NCI-H2107 treated with DMSO at 0.1 percent for 48 hours (cell line): ENCODE measurements around the gene MDN1.
"Not testable (repeated sequence)": the region's sequence is repeated elsewhere in the genome, so short reads cannot be mapped to it uniquely, and the experiment has no call there.

ENCODE experiments used
- DNase-seq: peaks from one replicate; lab custom pipeline; 2025; ENCODE audit not compliant: unreplicated experiment; lab: John Stamatoyannopoulos, UW

Gene MDN1

DNA sequence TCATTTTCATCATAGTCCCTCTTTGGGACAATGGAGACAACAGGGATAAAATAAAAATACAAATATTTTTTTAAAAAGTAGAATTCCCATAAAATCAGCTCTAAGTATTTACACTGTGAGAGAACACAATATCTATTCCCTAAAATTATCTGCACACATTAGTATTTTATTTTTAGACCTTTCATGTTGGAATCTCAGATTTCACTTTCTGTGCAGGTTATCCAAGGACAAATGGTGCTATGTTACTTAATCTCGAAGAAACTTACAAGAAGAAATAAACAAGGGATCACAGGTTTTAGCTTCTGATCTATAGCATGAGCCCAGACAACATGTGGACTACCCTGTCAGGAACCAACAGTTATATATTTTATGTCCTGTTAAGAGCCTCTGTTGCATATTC is 158.0 kb downstream of the MDN1 start:
- no peak for DNase-seq

DNA sequence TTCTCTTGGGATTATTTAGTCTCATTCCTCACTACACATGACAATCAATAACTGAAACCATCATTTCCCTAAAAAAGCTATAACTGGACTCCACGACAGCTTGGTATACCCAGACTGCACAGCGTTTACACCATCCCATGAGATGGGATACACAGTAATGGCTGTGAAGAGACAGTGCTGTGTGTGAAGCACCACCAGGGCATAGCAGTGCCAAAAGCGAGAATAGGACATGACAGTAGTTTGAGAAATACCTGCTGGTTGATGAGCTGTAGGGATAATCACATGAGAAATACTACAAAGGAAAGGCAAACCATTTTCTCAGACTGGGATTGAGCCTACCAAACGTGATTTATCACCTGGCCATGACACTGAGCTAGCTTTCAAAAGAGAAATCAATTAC is 158.6 kb downstream of the MDN1 start:
- no peak for DNase-seq

DNA sequence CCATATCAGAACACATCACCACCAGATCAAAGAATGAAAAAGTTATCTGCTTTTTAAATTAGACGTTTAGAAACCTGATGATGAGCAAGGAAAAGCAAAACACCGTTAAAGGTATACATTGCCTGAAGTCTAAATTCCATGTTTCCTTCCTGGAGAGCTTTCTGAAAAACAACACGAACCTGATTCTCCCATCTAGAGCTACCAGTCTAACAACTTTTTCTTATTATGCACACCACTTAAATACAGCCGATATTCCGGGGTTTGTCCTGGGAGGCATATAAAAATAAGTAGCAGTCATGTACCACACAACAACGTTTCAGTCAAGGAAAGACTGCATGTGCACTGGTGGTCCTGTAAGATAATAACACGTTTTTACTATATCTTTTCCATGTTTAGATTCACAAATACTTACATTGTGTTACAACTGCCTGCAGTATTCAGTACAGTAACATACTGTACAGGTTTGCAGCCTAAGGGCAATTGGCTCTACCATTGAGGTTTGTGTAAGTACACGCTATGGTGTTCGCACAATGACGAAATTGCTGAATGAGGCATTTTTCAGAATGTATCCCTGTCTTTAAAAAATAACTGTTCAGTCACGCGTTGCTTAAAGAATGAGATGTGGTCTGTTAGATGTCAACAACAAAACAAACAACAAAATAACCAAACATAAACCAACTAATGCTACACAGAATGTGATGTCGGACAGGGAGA is 162.0 kb downstream of the MDN1 start:
- DNase-seq: no peak

DNA sequence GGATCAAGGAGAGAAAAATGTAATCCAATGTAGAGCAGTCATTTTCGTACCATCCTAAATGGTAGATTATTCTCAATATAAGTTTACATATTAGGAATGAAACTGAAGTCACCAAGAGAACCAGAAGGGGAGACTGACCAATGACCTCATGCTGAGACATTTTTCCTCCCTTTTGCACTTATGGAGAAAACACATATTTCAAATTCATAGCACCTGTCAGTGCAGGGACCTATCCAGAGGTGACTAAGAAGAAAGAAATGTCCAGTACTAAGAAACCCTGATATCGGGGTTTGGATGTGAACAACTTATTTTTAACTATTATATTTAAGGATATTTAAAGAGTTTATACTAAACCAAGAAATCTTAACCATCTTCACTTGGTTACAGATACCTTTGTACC is 164.5 kb downstream of the MDN1 start:
- DNase-seq: no peak

DNA sequence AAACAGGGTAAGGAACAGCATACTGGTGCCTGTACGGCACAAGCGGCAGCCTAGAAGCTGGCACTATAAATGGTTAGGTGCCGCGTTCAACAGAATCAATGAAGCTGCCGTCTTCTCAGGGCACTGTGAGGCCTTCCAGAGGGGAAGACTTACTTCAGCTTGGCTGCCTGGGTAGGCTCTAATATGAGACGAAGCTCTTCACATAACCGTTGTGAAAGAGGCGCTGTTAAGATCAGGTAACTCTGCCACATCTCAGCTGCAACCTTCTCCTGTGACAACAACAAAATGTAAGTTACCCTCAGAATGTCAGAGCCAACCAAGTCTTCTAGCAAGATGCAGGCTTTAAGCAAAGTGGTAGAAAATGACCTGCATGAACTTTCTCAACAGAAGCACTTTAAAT is 169.0 kb downstream of the MDN1 start:
- DNase-seq: no peak

DNA sequence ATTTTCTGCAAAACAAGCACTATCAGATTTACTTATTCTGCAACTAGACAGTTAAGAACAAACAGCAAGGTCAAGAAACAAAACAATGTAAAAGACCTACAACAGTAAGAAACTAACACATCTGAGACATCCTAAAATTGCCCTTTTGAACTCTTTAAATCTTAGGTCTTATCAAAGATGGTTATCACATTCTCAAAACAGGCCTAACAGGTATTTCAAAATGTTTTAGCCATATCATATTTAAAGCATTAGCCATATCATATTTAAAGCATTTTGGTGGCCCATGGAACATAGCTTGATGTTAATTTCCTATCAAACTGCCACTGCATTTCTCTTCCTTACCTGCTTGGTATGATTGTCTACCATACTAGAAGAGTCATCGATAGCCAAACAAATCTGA is 169.9 kb downstream of the MDN1 start:
- no peak for DNase-seq

DNA sequence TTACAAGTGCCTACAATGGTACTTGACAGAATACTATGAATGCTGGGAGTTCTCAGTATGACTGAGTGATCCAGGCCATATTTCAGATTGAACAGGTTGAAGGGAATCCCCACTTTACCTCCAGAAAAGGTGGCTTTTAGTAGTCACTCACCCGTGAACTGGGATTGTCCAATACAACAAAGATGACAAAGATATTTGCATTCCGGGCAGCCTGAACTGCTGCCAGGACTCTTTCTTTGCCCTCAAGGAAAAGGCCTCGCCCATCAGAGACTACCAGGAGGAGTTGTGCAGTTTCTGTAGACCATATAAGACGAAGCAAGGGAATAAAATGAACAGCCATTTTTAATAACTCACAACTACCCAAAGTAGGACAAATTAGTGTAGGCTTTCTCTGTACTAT is 174.7 kb downstream of the MDN1 start:
- DNase-seq: no peak

DNA sequence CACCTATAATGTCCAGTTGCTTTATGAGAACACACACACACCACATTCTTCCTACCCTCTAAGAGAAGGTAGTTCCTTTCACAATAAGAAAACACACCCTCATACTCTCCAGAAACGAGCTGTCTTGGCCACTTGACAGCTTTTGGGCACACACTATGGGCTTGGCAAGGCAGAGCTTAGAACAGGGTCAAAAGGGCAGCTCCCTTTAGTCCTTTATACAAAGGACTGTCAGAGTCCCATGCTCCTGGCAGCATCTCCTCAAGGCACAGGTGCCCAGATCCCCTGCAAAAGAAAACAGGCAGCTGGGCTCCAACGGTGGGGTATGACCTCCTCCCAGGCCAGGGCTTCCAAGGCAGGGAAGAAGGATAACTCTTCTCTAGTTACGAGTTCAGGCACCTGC is 176.2 kb downstream of the MDN1 start:
- DNase-seq: no peak

DNA sequence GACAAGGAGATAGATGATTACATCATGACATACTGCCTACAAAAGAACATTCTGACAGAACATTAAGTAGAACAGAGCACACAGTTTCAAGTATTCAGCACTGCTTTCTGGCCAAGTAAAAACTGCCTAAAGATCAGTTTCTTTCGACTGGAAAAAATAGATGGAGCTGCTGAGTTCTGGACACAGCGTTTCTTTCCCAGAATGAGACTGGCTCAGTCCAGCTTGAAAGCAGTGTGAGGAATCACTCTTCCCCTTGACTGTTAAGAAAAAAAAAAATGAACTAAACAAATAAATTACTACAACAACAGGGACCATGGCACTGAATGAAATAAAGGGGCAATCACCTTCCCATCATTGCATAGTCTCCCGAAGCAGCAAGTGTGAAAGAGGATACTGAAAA is 176.6 kb downstream of the MDN1 start:
- no peak for DNase-seq

DNA sequence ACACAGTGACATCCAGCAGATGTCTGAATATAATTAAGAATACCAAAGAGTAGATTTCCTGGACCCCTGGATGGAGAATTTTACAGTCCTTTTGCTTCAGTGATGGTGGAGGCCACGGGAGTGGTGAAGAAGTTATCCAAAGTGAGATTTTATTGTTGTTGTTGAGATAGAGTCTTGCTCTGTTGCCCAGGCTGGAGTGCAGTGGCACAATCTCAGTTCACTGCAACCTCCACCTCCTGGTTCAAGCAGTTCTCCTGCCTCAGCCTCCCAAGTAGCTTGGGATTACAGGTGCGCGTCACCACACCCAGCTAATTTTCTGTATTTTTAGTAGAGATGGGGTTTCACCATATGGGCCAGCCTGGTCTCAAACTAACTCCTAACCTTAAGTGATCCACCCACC is 178.0 kb downstream of the MDN1 start:
- not testable (repeated sequence) for DNase-seq

DNA sequence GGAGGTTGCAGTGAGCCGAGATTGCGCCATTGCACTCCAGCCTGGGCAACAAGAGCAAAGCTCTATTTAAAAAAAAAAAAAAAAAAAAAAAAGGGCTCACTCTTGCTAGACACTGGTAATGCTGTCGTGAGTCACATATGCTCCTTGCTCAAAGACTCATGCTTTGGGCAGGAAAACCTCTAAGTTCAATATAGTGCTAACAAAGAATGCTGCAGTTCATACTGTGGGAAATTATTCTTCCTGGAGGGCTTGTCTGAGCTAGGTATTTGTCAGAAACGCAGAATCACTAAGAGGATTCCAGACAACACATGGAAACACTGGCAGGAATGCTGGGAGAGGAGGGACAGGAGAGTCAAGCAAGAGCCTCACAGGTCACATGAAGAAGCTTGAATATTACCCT is 178.8 kb downstream of the MDN1 start:
- DNase-seq: no peak

DNA sequence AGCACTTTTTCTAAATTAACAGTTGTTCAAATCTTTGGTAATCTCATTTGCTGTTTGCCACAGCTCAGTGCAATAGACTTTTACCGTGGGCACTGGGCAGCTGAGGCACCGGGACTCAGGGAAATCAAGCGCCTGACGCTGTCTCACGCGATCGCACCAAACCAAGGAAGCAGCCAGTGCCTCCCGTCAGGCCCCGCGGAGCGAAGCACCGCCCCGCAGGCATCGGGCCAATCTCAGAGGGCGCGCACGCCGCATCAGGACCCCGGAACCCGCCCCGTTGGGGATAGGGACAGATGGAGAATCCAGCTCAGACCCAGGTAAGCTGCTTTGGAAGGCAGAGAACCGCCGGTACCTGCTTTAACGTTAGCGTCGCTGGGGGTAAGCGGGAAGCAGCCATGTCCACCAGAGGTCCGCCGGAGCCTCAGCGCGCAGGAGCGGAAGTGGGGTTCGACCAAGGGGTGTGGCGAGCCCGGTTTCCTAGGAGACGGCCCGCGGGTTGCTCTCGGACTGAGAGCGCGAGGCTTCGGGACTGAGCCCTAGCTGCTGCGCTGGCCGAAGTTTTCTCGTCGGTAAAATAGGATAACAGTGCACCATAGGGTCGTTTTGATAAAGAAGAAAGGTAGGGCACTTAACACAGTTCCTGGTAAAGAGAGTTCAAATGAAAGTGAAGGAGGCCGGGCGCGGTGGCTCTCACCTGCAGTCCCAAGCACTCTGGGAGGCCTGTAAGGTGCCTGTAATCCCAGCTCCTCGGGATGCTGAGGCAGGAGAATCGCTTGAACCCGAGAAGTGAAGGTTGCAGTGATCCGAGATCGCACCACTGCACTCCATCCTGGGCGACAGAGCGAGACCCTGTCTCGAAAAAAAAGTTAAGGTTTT is 181.0 kb downstream of the MDN1 start, which contains the start of gene LYRM2:
TSS of gene LYRM2 (minus strand) at position 428 of the 876 bp plus-strand sequence. CDS start at position 397, 31 bp downstream.
- peak; percentile 84 for DNase-seq

DNA sequence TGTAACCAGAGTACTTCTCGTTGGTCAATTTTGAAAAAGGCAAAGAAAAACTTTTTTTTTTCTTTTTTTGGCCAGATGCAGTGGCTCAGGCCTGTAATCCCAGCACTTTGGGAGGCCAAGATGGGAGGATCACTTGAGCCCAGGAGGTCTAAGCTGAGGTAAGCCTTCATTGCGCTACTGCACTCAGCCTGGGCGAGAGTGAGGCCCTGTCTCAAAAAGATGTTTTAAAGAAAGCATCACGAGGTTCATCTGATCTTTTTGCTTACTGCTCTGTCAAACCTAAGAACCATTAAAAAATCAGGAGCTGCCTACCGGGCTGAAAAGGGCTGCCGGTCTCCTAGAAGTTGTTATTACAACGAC is 181.7 kb downstream of the MDN1 start:
- no peak for DNase-seq

DNA sequence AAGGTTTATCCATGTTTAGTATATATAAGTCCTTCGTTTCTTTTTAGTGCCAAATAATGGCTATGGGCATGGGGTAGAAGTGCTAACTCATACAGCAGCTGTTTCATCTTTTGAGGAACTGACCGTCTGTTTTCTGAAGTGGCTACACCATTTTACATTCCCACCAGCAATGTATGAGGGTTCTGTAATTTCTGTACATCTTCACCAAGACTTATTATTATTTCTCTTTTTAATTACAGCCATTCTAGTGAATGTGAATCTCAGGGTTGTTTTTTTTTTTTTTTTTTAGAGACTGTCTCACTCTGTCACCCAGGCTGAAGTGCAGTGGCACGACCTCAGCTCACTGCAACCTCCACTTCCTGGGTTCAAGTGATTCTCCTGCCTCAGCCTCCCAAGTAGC is 183.2 kb downstream of the MDN1 start:
- not testable (repeated sequence) for DNase-seq

DNA sequence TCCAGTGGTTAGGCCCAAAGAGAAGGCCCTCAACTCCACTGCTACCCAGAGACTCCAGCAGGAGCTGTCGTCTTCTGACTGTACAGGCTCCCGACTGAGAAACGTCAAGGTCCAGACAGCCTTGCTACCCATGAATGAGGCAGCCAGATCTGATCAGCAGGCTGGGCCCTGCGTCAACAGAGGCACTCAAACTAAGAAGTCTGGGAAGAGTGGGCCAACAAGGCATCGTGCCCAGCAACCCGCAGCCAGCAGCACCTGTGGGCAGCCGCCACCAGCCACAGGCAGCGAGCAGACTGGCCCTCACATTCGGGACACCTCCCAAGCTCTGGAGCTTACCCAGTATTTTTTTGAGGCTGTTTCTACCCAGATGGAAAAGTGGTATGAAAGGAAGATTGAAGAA is 189.1 kb downstream of the MDN1 start:
- no peak for DNase-seq

DNA sequence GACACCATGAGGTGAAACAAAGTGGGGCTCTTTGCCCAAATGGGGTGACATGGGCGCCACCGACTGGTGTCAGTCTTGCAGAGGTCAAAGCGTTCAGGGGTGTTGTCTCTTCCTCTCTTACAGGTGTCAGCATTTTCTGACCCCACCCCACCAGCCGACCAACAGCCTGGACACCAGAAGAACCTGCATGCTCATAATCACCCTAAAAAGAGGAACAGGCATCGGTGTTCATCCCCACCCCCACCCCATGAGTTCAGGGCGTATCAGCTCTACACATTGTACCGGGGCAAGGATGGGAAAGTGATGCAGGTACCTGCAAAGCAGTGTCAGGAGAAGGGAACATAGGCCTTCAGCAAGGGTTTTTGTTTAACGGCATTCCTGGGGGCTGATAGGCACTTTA is 195.8 kb downstream of the MDN1 start:
- DNase-seq: no peak

DNA sequence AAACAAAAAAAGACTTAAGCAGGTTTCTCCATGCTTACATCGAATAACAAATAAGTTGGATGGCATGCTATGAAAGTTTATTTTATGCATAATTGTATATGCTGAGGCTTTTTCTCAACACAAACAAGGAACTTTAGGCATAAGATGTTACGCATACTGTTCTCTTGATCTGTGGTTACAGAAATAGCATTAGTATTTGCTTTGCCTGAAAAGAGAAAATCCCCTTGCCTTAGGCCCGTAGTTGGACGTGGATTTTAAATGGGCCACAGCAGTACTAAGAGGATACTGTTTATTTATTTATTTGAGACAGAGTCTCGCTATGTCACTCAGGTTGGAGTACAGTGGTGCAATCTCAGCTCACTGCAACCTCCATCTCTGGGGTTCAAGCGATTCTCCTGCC is 200.0 kb downstream of the MDN1 start:
- no peak for DNase-seq

DNA sequence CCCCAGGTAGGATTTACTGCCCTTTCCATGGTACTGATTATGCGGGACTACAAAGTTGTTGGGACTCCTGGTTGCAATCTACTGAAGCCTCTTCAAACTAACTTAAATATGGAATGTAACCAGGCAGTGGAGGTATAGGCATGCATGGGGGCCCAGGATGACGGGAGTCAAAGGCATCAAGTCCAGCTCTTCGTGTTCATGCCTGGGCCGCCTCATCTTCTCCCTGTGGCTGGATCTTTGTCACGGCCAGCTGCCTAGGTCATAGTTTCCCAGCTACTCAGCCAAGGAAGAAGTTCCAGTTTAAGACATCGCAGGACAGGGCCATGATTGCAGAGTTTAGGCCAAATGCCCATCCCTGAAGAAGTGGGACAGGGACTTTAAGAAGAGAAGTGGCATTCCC is 201.6 kb downstream of the MDN1 start:
- no peak for DNase-seq

DNA sequence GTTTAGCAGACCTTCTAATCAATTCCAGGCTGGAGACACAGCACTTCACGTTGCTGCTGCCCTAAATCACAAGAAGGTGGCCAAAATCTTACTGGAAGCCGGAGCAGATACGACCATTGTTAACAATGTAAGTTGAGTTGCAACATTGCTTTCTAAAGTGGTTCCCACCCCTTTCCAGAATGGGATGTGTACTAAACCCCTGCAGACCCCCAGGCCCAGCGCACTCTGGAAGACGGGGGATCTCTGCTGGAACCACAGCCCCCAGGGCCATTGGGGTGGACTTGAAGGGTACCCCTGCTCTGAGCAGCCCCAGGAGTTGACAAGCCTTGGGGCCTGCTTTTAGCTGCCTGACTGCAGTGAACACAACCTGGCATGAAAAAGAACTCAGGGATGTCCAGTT is 203.1 kb downstream of the MDN1 start:
- no peak for DNase-seq

DNA sequence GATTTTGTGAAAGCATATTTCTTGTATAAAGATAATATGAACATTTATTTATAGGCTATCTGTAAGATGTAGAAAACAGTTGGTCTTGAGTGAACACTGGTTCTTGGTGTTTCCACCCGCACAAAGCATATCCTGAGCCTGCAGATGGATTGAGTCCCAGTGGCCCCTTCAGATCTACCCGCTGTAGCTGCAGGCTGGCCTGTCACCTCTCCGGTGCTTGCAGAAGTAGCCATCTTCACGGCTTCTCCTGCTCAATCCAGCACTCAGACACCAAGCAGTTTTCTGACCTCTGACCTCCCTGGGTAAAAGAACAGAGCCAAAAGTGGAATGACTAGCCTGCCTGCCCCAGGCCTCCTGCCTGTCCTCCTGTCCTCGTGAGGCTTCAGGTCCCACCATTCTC is 203.7 kb downstream of the MDN1 start:
- DNase-seq: no peak

DNA sequence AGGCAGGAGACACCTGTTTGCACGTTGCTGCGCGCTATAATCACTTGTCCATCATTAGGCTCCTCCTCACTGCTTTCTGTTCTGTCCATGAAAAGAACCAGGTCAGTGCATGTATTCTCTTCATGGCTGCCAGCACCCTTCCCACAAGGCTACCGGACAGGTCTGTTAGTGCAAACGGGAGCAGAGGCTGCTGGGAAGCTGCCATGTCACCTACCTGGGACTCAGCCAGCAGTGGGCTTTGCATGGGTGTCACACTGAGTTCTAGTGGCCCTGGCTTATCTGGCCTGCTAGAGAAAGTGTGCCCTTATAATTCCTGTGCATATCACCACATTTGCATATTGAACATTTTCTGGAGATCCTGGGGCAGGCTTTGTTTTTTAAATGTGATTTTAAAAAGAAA is 205.8 kb downstream of the MDN1 start:
- no peak for DNase-seq

DNA sequence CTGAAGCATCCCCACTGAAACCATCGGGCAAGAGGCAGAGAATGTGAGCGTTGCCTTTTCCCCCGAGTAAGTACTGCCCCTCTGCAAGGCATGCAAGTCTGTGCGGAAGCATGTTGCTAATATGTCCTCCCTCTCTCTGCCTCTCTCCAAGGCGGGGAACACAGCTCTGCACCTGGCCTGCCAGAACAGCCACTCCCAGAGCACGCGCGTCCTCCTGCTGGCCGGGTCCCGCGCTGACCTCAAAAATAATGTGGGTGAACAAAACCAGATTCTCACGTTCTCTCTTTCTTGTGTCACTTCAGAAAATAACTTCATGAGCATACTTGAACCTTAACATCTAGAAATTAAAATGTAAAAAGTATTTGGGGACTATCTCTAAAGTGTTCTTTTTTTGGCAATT is 207.5 kb downstream of the MDN1 start:
- no peak for DNase-seq

DNA sequence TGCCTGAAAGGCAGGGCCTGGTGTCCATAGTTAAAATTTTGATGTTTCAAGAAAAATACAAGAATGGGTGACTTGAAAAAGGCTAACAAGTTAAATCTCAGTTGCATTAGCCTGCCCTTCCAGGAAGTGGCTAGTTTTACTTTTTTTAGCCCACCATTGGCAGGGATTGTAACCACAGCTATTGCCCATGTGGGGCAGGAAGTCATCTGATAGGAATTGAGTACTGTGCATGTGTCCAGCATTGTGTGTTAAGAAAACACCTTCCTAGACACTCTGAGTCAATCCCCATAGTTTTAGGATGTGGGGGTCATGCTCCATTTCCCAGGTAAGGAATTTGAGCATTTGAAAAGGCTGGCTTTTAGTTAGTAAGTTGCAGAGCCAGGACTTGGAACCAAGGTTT is 207.9 kb downstream of the MDN1 start:
- DNase-seq: no peak
